Measurements from ENCODE around the gene MBNL2.

Gene MBNL2

GRCh38 chr13:97311956-97312355, 89.8 kb downstream of the MBNL2 start:
- H3K4me3 Mint-ChIP-seq = no peak overlapping the region
- H3K9me3 Mint-ChIP-seq = no peaks in the 10 kb centered on the region
- H3K36me3 Mint-ChIP-seq (ENCODE audit: low read depth) = peaks cover 10% of the 10 kb centered on the region
- peaks cover 22% of the 10 kb centered on the region for H3K4me1 Mint-ChIP-seq (ENCODE audit: low read depth)
- no peak for DNase-seq
- H3K27ac Mint-ChIP-seq = no peak overlapping the region
- H3K27me3 Mint-ChIP-seq = no peaks in the 10 kb centered on the region

- no peak for DNase-seq
- H3K4me3 Mint-ChIP-seq = no peak overlapping the region
- H3K27ac Mint-ChIP-seq = no peak overlapping the region
- H3K27me3 Mint-ChIP-seq = no peaks in the 10 kb centered on the region
- peaks cover 19% of the 10 kb centered on the region for H3K4me1 Mint-ChIP-seq (ENCODE audit: low read depth)
- no peaks in the 10 kb centered on the region for H3K9me3 Mint-ChIP-seq
- H3K36me3 Mint-ChIP-seq (ENCODE audit: low read depth) = peaks cover 9% of the 10 kb centered on the region
These were observed 91.6 kb downstream of the MBNL2 start for GRCh38 chr13:97313551-97314260.

- no peaks in the 10 kb centered on the region for H3K27me3 Mint-ChIP-seq
- peaks cover 15% of the 10 kb centered on the region for H3K4me1 Mint-ChIP-seq (ENCODE audit: low read depth)
These were observed 94.3 kb downstream of the MBNL2 start for GRCh38 chr13:97316390-97316789.

GRCh38 chr13:97317933-97318332, 95.8 kb downstream of the MBNL2 start:
- no peak overlapping the region for H3K27ac Mint-ChIP-seq

More at GRCh38 chr13:97316390-97316789, 94.3 kb downstream of the MBNL2 start:
- no peak overlapping the region for H3K4me3 Mint-ChIP-seq
- no peaks in the 10 kb centered on the region for H3K9me3 Mint-ChIP-seq
- H3K27ac Mint-ChIP-seq = no peak overlapping the region
- peaks cover 6% of the 10 kb centered on the region for H3K36me3 Mint-ChIP-seq (ENCODE audit: low read depth)
- DNase-seq = no peak

GRCh38 chr13:97318532-97318931, 96.4 kb downstream of the MBNL2 start:
- H3K27me3 Mint-ChIP-seq = no peaks in the 10 kb centered on the region
- no peak overlapping the region for H3K4me3 Mint-ChIP-seq
- no peaks in the 10 kb centered on the region for H3K9me3 Mint-ChIP-seq
- no peak overlapping the region for H3K27ac Mint-ChIP-seq
- H3K36me3 Mint-ChIP-seq (ENCODE audit: low read depth) = peaks cover 4% of the 10 kb centered on the region
- no peak for DNase-seq
- peaks cover 9% of the 10 kb centered on the region for H3K4me1 Mint-ChIP-seq (ENCODE audit: low read depth)

More at GRCh38 chr13:97317933-97318332, 95.8 kb downstream of the MBNL2 start:
- Mint-ChIP-seq H3K9me3 (no peaks in the 10 kb centered on the region), H3K27me3 (no peaks in the 10 kb centered on the region), H3K4me1 (ENCODE audit: low read depth) (peaks cover 9% of the 10 kb centered on the region), H3K36me3 (ENCODE audit: low read depth) (peaks cover 4% of the 10 kb centered on the region), H3K4me3 (no peak overlapping the region)
- DNase-seq = no peak

GRCh38 chr13:97319113-97319720, 97.1 kb downstream of the MBNL2 start:
- Mint-ChIP-seq H3K4me1 (ENCODE audit: low read depth) (peaks cover 6% of the 10 kb centered on the region), H3K27ac (no peak overlapping the region)

GRCh38 chr13:97321101-97321500, 99.0 kb downstream of the MBNL2 start:
- Mint-ChIP-seq H3K27ac (no peak overlapping the region), H3K4me3 (no peak overlapping the region), H3K4me1 (ENCODE audit: low read depth) (peaks cover 3% of the 10 kb centered on the region), H3K9me3 (no peaks in the 10 kb centered on the region), H3K36me3 (ENCODE audit: low read depth) (peaks cover 2% of the 10 kb centered on the region), H3K27me3 (no peaks in the 10 kb centered on the region)
- no peak for DNase-seq

More at GRCh38 chr13:97319113-97319720, 97.1 kb downstream of the MBNL2 start:
- no peaks in the 10 kb centered on the region for H3K27me3 Mint-ChIP-seq
- DNase-seq = no peak
- no peak overlapping the region for H3K4me3 Mint-ChIP-seq
- peaks cover 4% of the 10 kb centered on the region for H3K36me3 Mint-ChIP-seq (ENCODE audit: low read depth)
- H3K9me3 Mint-ChIP-seq = no peaks in the 10 kb centered on the region

GRCh38 chr13:97321616-97322321, 99.6 kb downstream of the MBNL2 start:
- H3K27me3 Mint-ChIP-seq = no peaks in the 10 kb centered on the region
- no peaks in the 10 kb centered on the region for H3K9me3 Mint-ChIP-seq
- DNase-seq = no peak
- peaks cover 2% of the 10 kb centered on the region for H3K4me1 Mint-ChIP-seq (ENCODE audit: low read depth)
- H3K27ac Mint-ChIP-seq = no peak overlapping the region
- no peak overlapping the region for H3K4me3 Mint-ChIP-seq
- no peaks in the 10 kb centered on the region for H3K36me3 Mint-ChIP-seq (ENCODE audit: low read depth)

GRCh38 chr13:97322740-97323342, 100.7 kb downstream of the MBNL2 start:
- Mint-ChIP-seq H3K4me3 (no peak overlapping the region), H3K4me1 (ENCODE audit: low read depth) (peaks cover 11% of the 10 kb centered on the region), H3K27me3 (no peaks in the 10 kb centered on the region), H3K9me3 (no peaks in the 10 kb centered on the region), H3K27ac (no peak overlapping the region), H3K36me3 (ENCODE audit: low read depth) (no peaks in the 10 kb centered on the region)
- DNase-seq = no peak

GRCh38 chr13:97324115-97324514, 102.0 kb downstream of the MBNL2 start:
- Mint-ChIP-seq H3K4me3 (no peak overlapping the region), H3K9me3 (no peaks in the 10 kb centered on the region), H3K4me1 (ENCODE audit: low read depth) (peaks cover 11% of the 10 kb centered on the region), H3K27ac (no peak overlapping the region), H3K36me3 (ENCODE audit: low read depth) (no peaks in the 10 kb centered on the region), H3K27me3 (no peaks in the 10 kb centered on the region)
- no peak for DNase-seq

- DNase-seq = no peak
- Mint-ChIP-seq H3K27ac (no peak overlapping the region), H3K4me1 (ENCODE audit: low read depth) (peaks cover 11% of the 10 kb centered on the region), H3K9me3 (no peaks in the 10 kb centered on the region), H3K4me3 (no peak overlapping the region), H3K36me3 (ENCODE audit: low read depth) (no peaks in the 10 kb centered on the region), H3K27me3 (no peaks in the 10 kb centered on the region)
These were observed 103.6 kb downstream of the MBNL2 start for GRCh38 chr13:97325738-97326137.

GRCh38 chr13:97327086-97327485, 105.0 kb downstream of the MBNL2 start:
- Mint-ChIP-seq H3K36me3 (ENCODE audit: low read depth) (no peaks in the 10 kb centered on the region), H3K4me1 (ENCODE audit: low read depth) (peaks cover 9% of the 10 kb centered on the region), H3K27ac (peak overlapping the region; percentile 33), H3K27me3 (no peaks in the 10 kb centered on the region), H3K9me3 (no peaks in the 10 kb centered on the region), H3K4me3 (no peak overlapping the region)
- DNase-seq = no peak

- Mint-ChIP-seq H3K36me3 (ENCODE audit: low read depth) (no peaks in the 10 kb centered on the region), H3K4me1 (ENCODE audit: low read depth) (peaks cover 9% of the 10 kb centered on the region), H3K9me3 (no peaks in the 10 kb centered on the region), H3K27ac (no peak overlapping the region), H3K27me3 (no peaks in the 10 kb centered on the region), H3K4me3 (no peak overlapping the region)
- DNase-seq = no peak
These were observed 105.5 kb downstream of the MBNL2 start for GRCh38 chr13:97327506-97328221.

- no peaks in the 10 kb centered on the region for H3K27me3 Mint-ChIP-seq
- H3K4me1 Mint-ChIP-seq (ENCODE audit: low read depth) = peaks cover 11% of the 10 kb centered on the region
- no peak overlapping the region for H3K4me3 Mint-ChIP-seq
- no peak overlapping the region for H3K27ac Mint-ChIP-seq
- DNase-seq = no peak
- H3K36me3 Mint-ChIP-seq (ENCODE audit: low read depth) = peaks cover 3% of the 10 kb centered on the region
- no peaks in the 10 kb centered on the region for H3K9me3 Mint-ChIP-seq
These were observed 106.2 kb downstream of the MBNL2 start for GRCh38 chr13:97328222-97328790.
